M059J (cell line): Measurements from ENCODE around the gene DAG1. TPM values are rescaled to one million over a fixed set of nuclear protein-coding genes. Genes with fewer than 3 reads are reported as not detected.

Experiments used
- DNase-seq: peaks from one replicate; pipeline ENCODE4 v3.0.0-alpha.2; 2012; ENCODE audit warnings: low read depth
- total RNA-seq: library from RNA; depleted of rRNA; stranded (reverse); fragments of >200 nt; shearing (Covaris generic); gene quantifications from 2 replicates; pipeline ENCODE4 v1.2.3, GENCODE V29; 2014

Gene DAG1
- total RNA-seq, 1 experiment from 2014 or later, result 104 TPM

DNA sequence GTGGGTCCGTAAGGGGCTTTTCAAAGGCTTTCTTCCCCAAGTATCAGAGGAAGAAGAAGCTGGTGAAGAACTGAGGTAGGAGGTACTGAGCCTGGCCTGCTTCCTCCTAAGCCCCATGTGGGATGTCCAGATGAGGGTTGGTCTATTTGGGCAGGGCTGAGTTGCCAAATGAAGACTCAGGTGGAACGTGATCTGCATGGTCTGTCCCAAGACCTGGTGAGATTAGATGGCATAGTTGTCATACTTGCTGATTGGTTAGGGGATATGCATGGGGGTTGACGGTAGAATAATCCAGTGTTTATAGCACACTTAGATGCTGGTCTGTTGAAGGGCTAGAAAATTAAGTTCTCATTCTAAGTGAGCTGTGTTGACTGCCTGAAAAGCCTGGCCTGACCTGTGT, 47.9 kb downstream of the DAG1 start:
- no peak for DNase-seq

DNA sequence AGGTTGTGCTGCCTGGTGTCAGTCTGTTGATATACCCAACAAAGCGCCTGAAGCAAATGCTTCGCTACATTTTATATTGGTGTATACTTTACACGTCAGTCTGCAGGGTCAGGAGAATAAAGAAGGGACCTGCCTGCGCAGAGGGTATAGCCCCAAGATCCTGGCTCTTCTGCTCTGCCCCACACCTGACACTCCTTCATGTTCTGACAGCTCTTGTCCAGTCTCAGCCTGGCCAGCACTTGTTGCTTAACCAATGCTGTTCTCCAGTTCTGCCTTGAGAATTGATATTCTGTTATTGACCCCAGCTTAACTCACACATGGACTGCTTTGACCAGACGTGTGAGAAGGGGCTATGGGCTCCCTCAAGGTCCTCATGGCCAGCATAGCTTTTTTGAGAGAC, 48.4 kb downstream of the DAG1 start:
- DNase-seq, result no peak

DNA sequence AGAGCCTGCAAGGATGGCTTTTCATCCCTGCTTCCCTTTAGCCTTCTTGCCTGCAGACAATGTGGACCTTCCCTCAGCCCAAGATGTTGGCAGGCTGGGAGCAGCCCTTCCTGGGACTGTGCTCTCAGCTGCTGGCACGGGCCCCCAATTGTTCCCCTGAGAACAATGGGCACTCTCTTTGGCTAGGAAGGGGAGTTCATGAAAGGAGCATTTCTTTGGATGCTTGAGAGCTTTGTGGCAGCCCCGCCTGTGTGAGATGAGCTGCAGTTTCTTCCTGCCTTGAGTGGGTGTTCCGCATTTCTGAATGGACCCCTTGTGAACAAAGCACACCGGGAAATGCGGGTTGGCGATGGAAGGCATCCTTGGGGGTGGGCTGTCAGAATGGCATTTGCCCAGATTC, 49.2 kb downstream of the DAG1 start:
- DNase-seq, result no peak

DNA sequence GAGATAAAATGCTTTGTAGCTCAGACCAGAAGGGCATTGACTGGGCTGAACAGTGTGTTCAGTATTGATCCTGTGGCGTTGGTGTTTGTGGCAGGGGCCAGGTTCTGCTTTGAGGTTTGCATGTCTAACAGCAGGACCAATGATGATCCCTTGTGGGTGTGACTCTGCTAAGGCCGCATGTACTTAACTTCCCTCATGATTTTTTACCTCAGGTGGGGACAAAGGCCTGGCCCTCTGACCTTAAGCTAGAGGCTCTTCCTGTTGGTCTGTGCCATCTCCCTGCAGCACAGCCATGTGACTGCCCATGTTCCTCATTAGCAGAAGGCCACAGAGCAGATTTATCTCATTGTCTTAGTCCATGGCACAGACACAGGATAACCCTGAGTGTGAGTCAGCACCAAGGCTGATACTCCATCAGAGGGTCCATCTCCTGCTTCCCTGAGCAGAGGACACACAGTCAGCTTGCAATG, 49.9 kb downstream of the DAG1 start:
- DNase-seq, result no peak

DNA sequence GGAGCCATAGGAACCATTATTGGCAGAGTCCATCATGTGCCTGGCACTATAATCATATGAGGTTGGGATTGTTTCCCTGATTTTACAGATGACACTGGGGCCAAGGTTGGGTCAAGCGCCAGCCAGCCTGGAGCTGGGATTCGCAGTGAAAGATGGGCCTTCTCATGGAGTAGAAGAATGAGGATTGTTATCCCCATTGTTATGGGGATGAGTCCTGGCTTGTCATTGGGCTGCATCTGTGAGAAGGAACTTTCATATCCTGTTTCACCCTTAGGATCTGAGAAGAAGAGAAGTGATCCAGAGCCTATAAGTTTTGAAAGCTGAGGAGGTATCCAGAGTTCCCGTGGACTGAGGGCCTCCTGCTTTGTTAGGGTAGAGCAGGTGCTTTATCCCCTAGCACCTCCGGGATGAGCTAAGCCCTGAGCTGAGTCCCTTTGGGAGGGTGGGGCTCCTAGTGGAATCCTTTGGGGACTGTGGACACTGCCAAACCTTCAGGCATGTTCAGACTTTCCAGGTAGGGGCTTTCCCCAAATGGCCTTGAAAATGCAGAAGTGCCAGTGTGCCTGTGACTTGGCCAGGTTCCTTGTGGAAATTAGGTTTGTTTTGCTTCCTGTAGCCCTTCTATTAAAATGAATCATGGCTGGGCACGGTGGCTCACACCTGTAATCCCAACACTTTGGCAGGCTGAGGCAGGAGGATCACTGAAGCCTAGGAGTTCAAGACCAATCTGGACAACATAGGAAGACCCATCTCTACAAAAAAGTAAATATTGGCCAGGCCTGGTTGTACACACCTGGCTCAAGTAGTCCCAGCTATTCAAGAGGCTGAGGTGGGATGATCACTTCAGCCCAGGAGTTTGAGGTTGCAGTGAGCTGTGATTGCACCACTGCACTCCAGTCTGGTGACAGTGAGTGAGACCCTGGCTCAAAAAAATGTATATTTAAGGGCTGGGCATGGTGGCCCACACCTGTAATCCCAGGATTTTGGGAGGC, 54.0 kb downstream of the DAG1 start:
- no peak for DNase-seq

DNA sequence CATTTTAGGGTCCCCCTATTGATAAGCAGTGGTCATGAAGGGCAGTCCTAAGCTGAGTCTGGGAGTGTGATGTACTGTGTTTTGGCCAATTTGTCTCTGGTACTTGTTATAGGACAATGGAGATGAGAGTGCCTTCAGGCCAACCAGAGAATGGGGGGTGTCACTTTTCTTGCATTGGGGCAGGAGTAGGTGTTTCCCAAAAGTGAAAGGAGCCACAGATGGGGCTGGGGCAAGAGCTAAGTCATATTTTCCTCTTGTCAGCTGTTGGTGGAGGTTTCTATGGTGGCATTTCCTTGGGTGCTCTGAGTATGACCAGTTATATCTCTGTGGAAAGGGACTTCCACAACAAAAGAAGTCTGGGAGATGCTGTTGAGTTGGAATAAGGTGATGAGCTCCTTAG, 59.5 kb downstream of the DAG1 start:
- no peak for DNase-seq

DNA sequence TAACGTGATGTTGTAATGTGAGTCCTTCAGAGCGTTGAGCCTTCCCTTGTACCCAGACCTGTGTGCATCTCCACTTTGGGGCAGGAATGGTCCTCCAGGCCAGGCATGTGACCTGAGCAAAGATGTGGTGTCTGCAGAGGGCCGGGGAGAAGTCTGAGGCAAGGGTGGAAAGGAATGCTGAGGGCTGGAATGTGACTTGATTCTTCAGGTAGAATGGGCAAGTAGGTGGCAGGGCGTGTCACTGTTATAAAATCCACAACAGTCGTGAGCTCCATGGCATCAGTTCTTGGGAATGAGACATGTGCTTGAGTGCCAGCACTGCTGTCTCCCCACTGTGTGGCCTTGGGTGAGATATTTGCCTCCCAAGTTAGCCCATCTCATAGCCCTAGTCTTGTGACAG, 60.2 kb downstream of the DAG1 start:
- no peak for DNase-seq

DNA sequence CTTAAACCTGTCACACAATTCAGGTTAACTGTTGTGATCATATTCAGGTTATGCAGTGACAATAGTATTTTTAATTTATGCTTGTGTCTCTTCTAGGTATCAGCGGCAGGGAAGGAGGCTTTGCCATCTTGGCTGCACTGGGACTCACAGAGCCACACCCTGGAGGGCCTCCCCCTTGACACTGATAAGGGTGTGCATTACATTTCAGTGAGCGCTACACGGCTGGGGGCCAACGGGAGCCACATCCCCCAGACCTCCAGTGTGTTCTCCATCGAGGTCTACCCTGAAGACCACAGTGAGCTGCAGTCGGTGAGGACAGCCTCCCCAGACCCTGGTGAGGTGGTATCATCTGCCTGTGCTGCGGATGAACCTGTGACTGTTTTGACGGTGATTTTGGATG, 60.6 kb downstream of the DAG1 start:
- DNase-seq, result no peak

DNA sequence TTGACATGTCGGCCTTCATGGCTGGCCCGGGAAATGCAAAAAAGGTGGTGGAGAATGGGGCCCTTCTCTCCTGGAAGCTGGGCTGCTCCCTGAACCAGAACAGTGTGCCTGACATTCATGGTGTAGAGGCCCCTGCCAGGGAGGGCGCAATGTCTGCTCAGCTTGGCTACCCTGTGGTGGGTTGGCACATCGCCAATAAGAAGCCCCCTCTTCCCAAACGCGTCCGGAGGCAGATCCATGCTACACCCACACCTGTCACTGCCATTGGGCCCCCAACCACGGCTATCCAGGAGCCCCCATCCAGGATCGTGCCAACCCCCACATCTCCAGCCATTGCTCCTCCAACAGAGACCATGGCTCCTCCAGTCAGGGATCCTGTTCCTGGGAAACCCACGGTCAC, 61.2 kb downstream of the DAG1 start:
- DNase-seq, result no peak

DNA sequence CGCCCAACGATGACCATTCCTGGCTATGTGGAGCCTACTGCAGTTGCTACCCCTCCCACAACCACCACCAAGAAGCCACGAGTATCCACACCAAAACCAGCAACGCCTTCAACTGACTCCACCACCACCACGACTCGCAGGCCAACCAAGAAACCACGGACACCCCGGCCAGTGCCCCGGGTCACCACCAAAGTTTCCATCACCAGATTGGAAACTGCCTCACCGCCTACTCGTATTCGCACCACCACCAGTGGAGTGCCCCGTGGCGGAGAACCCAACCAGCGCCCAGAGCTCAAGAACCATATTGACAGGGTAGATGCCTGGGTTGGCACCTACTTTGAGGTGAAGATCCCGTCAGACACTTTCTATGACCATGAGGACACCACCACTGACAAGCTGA, 61.6 kb downstream of the DAG1 start:
- no peak for DNase-seq

DNA sequence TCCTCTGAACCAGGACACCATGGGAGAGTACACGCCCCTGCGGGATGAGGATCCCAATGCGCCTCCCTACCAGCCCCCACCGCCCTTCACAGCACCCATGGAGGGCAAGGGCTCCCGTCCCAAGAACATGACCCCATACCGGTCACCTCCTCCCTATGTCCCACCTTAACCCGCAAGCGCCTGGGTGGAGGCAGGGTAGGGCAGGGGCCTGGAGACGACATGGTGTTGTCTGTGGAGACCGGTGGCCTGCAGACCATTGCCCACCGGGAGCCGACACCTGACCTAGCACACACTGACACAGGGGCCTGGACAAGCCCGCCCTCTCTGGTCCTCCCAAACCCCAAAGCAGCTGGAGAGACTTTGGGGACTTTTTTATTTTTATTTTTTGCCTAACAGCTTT, 63.0 kb downstream of the DAG1 start:
- no peak for DNase-seq

DNA sequence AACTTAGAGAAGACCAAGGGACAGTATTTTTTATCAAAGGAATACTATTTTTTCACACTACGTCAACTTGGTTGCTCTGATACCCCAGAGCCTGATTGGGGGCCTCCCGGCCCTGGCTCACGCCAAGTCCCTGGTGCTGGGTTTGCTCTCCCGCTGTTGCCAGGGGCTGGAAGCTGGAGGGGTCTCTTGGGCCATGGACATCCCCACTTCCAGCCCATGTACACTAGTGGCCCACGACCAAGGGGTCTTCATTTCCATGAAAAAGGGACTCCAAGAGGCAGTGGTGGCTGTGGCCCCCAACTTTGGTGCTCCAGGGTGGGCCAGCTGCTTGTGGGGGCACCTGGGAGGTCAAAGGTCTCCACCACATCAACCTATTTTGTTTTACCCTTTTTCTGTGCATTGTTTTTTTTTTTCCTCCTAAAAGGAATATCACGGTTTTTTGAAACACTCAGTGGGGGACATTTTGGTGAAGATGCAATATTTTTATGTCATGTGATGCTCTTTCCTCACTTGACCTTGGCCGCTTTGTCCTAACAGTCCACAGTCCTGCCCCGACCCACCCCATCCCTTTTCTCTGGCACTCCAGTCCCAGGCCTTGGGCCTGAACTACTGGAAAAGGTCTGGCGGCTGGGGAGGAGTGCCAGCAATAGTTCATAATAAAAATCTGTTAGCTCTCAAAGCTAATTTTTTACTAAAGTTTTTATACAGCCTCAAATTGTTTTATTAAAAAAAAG, 63.9 kb downstream of the DAG1 start:
- no peak for DNase-seq

DNA sequence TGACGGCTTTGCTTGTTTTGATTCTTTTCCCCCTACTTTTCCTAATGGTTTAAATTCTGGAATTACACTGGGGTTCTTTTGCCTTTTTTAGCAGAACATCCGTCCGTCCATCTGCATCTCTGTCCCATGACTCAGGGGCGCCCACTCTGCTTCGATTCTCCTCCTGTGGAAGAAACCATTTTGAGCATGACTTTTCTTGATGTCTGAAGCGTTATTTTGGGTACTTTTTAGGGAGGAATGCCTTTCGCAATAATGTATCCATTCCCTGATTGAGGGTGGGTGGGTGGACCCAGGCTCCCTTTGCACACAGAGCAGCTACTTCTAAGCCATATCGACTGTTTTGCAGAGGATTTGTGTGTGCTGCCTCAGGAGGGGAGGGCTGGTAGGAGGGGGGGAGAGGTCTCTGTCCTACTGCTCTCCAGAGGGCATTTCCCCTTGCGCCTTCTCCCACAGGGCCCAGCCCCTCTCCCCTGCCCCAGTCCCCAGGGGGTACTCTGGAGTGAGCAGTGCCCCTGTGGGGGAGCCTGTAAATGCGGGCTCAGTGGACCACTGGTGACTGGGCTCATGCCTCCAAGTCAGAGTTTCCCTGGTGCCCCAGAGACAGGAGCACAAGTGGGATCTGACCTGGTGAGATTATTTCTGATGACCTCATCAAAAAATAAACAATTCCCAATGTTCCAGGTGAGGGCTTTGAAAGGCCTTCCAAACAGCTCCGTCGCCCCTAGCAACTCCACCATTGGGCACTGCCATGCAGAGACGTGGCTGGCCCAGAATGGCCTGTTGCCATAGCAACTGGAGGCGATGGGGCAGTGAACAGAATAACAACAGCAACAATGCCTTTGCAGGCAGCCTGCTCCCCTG, 64.7 kb downstream of the DAG1 start:
- peak; percentile 53 for DNase-seq

DNA sequence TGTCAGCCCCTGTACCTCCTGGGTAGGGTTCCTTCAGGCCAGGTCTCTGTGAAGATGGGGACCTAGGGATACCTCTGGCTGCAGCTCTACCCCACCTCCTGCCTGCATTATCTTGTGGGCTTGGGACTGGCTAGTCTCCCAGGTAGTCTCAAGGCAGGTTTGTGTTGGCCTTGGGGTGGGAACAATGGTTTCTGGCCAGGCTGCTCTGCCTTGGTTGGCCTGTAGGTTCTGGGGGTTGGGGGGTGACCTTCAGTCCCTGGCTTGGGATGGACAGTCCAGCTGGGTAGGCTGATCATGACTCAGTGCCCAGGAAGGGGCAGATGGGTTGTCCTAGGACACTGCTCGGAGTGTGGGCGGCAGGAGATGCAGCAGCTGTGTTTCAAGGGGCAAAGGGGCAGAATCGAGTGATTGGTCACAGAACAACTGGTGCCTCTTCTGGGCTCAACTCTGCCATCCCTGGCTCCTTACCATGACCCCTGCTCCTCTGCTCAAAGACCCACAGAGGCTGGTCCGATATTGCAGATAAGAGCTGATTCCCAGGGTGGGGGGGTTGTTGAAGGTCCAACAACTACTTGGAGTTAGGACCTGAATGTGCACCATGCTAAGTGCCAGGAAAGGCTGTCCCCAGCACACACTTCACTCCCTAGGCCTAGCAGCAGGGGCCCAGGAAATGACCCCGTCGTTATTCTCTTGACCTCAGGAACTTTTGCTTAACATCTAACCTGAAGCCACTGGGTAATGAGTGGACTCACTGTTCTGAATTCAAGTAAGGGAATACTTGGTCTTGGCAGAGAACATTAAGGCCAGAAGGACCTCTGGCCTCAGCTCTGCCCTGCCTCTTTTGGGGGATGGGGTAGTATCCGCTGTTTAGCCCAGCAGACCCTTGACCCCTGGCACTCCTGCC, 66.2 kb downstream of the DAG1 start:
- DNase-seq, result no peak

DNA sequence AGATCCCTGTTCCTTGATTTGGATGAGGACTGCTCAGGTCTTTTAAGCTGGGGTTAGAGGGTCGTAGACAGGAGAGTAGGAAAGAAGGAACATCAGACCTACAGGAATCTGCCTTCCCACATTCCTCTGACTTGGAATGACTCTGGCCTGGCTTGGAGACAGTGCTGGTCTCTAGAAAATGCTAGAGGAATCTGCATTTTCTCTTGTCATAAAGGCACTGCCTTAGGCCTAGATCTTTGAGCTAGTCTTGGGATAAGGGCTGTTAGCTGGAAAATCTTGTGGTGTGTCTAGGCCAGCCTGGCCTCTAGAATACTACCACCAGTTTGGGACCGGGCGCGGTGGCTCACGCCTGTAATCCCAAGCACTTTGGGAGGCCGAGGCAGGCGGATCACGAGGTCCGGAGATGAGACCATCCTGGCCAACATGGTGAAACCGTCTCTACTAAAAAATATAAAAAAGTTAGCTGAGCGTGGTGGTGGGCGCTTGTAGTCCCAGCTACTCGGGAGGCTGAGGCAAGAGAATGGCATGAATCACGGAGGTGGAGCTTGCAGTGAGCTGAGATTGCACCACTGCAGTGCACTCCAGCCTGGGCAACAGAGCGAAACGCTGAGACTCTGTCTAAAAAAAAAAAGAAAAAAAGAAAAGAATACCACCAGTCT, 66.9 kb downstream of the DAG1 start:
- DNase-seq, result no peak

DNA sequence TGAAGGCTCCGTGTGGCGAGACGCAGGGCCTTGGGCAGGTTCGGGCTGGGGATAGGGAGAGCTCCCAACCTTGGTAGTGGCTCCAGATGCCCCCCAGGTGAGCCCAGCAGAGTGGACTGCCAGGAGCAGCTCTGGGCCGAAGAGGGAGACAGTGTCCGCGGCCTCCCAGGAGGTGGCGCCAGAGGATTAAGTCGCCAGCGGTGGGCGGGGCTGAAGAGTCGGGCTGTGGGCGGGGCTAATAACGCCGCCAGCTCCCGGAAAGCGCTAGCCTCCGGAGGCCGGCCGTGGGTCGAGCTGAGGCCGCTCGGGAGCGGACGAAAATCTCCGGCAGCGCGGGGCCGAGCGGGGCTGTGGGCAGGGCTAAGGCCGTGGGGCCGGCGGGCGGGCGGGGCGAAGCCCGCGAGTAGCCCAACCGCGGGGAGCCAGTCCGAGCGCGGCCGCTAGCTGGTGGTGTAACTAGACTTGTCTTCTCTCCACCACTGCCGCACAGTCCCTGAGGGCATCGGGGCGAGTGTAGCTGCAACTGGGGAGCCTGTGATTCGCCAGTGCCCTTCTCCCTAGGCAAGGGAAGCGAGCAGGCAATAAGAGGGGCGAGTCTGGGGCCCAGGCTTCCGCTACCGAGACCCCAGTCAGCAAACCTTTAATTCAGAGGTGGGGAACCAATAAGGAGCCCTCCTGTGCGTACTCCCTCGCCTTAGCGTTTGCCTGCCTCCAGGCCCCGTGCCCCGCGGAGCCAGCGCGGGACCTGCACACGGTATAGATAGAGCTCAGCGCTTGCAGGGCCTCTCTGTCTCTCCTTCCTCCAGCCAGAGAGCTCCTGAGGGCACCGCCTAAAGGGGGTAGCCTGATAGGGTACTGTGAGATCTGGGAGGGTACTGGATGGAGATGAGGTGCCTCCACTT, 69.8 kb downstream of the DAG1 start:
- peak; percentile 88 for DNase-seq

DNA sequence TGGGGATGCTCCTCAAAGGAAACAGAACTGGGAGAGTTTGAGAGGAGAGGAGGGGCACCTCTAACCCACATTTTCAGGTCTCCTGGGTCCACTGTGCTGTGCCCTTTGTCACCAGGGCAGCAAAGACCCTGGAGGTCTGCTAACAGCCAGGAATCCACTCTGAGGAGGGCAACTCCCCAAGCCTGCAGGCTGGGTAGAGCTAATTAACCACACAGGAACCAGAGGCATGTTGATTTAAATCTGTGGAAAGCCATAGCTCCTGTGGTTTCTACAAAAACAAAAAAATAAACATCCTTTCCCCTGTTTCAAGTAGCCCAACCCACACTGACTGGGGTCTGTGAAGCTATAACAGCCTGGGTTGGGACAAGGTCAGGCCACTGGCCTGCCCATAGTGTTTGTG, 82.0 kb downstream of the DAG1 start:
- DNase-seq, result no peak

DNA sequence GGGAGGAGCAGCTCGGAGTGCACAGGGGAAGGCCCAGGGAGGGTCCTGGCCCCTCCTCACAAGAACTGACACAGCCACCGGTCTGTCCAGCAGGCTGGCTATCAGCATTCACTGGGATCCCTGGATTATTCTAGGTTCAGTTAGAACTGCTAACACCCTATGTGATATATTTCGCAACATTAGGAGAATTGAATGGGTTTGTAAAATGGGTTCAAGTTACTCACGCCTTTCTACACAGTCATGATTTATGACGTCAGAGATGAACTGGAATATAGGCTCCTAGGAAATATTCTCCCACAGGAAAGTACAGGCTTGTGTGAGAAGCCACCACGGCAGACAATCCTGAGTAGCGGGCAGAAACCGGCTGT, 83.2 kb downstream of the DAG1 start:
- no peak for DNase-seq
